B cell (primary cell): ENCODE results near the gene RS1. TPM values are rescaled to one million over a fixed set of nuclear protein-coding genes. Genes with fewer than 3 reads are reported as not detected.

ENCODE experiments used
- ATAC-seq: fragments of 200-7000 bp; cut with Tn5 transposase; one replicate; pipeline ENCODE4 v1.10.0; 2021; ENCODE audit warnings: low read depth, mild to moderate bottlenecking, moderate number of reproducible peaks, moderate library complexity
- CTCF ChIA-PET: fragments of 350-600 bp; sonication (Branson Sonifier 250); formaldehyde crosslinking; loops from one replicate; lab custom pipeline; 2021; ENCODE audit warnings: antibody characterized with exemption, inconsistent platforms; lab: Charles Lee
- POLR2A ChIA-PET: fragments of 350-600 bp; sonication (Branson Sonifier 250); formaldehyde crosslinking; loops from one replicate; lab custom pipeline; 2021; ENCODE audit warnings: antibody characterized with exemption; lab: Charles Lee
- DNase-seq: peaks from one replicate; pipeline ENCODE4 v3.0.0; 2013
- H2AFZ ChIP-seq: 2 replicates; pipeline ENCODE4 v1.6.1; 2012; ENCODE audit warnings: mild to moderate bottlenecking, low read depth, low read length; ENCODE audit not compliant: insufficient read depth, poor library complexity, severe bottlenecking
- H3K27ac ChIP-seq, 2 donors: 1 replicate in 1 of 2; 2 replicates in 1 of 2; pipeline ENCODE4 v1.5.1; 2012 to 2013; ENCODE audit warnings: low read length in 2 of 2, mild to moderate bottlenecking in 2 of 2, moderate library complexity in 1 of 2
- H3K27me3 ChIP-seq, 4 experiments: fragments of 200-600 bp in 1 of 4; sonication (generic) in 1 of 4; replicated peaks in 1 of 4; 1 replicate in 2 of 4; 2 replicates in 2 of 4; pipeline versions ENCODE4 v1.6.1 to v1.7.0; 2013 to 2016; ENCODE audit warnings: low read length in 3 of 4, mild to moderate bottlenecking in 2 of 4, mixed read lengths in 1 of 4, moderate library complexity in 1 of 4; ENCODE audit not compliant: insufficient read depth in 4 of 4, control insufficient read depth in 3 of 4; ENCODE audit errors: control extremely low read depth in 1 of 4
- H3K36me3 ChIP-seq, 2 experiments: replicated peaks in 1 of 2; 1 replicate in 1 of 2; 2 replicates in 1 of 2; pipeline versions ENCODE4 v1.6.1 to v1.7.1; 2013; ENCODE audit warnings: low read length in 1 of 2; ENCODE audit not compliant: insufficient read depth in 2 of 2, control insufficient read depth in 1 of 2; ENCODE audit errors: control extremely low read depth in 1 of 2, extremely low read depth in 1 of 2
- H3K4me1 ChIP-seq, 2 donors: fragments of 200-600 bp in 1 of 2; sonication (generic) in 1 of 2; 1 replicate in 1 of 2; 2 replicates in 1 of 2; pipeline versions ENCODE4 v1.5.1 to v1.6.1; 2013 to 2017; ENCODE audit warnings: low read length in 2 of 2; ENCODE audit not compliant: control insufficient read depth in 2 of 2, insufficient read depth in 2 of 2
- H3K4me2 ChIP-seq: replicated peaks from 2 replicates; pipeline ENCODE3; 2012; ENCODE audit warnings: mild to moderate bottlenecking, low read depth, low read length; ENCODE audit not compliant: poor library complexity, severe bottlenecking
- H3K4me3 ChIP-seq, 5 experiments: fragments of 200-600 bp in 1 of 5; sonication (generic) in 1 of 5; 1 replicate in 3 of 5; 2 replicates in 2 of 5; pipeline versions ENCODE4 v1.5.1 to v1.7.0; 2011 to 2016; ENCODE audit warnings: low read length in 4 of 5, mild to moderate bottlenecking in 4 of 5, low read depth in 2 of 5, control low read depth in 1 of 5, moderate library complexity in 1 of 5; ENCODE audit not compliant: insufficient read depth in 1 of 5; ENCODE audit errors: control extremely low read depth in 1 of 5, extremely low read depth in 1 of 5
- H3K79me2 ChIP-seq: fragments of 200-600 bp; sonication (generic); one replicate; pipeline ENCODE4 v1.6.0; 2016; ENCODE audit warnings: low read length; ENCODE audit not compliant: control insufficient read depth, insufficient read depth
- H3K9ac ChIP-seq: fragments of 200-600 bp; sonication (generic); 2 replicates; pipeline ENCODE4 v1.6.1; 2017; ENCODE audit warnings: mild to moderate bottlenecking, low read length, moderate library complexity
- H3K9me3 ChIP-seq, 3 donors: one replicate each; pipeline versions ENCODE4 v1.6.1 to v1.7.1; 2013; ENCODE audit warnings: low read length in 2 of 3; ENCODE audit not compliant: control insufficient read depth in 2 of 3, insufficient read depth in 1 of 3; ENCODE audit errors: control extremely low read depth in 1 of 3
- H4K20me1 ChIP-seq: 2 replicates; pipeline ENCODE4 v1.6.0; 2012; ENCODE audit warnings: mild to moderate bottlenecking, low read length; ENCODE audit not compliant: insufficient read depth, control insufficient read depth, poor library complexity, severe bottlenecking
- H3K27ac Mint-ChIP-seq: one replicate; pipeline ENCODE4 v1.8.0; 2021; ENCODE audit warnings: mixed read lengths
- H3K27me3 Mint-ChIP-seq: one replicate; pipeline ENCODE4 v1.8.0; 2021; ENCODE audit warnings: mixed read lengths
- H3K4me1 Mint-ChIP-seq: one replicate; pipeline ENCODE4 v1.8.0; 2021; ENCODE audit warnings: mixed read lengths
- H3K4me3 Mint-ChIP-seq: one replicate; pipeline ENCODE4 v1.8.0; 2021; ENCODE audit warnings: mixed read lengths
- H3K9me3 Mint-ChIP-seq: one replicate; pipeline ENCODE4 v1.8.0; 2022; ENCODE audit warnings: mixed read lengths; ENCODE audit not compliant: insufficient read depth
- EZH2 ChIP-seq: IDR thresholded peaks from 2 replicates; pipeline ENCODE4 v1.6.1; 2012; ENCODE audit warnings: borderline replicate concordance, low read depth, mild to moderate bottlenecking, moderate library complexity, low read length; ENCODE audit not compliant: insufficient read depth, poor library complexity, severe bottlenecking
- WGBS: methylation state at CpG from one replicate; pipeline ENCODE4 v1.1.5; 2013; ENCODE audit warnings: missing lambda C conversion rate; ENCODE audit not compliant: insufficient coverage; 5-methylcytosine and 5-hydroxymethylcytosine counted together
- intact Hi-C: fragments of 100-400 bp; cut with micrococcal nuclease; formaldehyde crosslinking; loops from one replicate; pipeline ENCODE4 v1.10.0; 2022
- polyA plus RNA-seq: library from polyadenylated mRNA; depleted of rRNA; stranded (reverse); fragments of >200 nt; gene quantifications from 2 replicates; pipeline ENCODE4 v1.2.3, GENCODE V29; 2012
- total RNA-seq, 2 donors: library from RNA; stranded (reverse); fragments of 120-200 nt in 1 of 2; gene quantifications; 1 replicate in 1 of 2; 2 replicates in 1 of 2; pipeline versions ENCODE4 v1.2.3 to v1.2.4, GENCODE V29; 2013 to 2022
- TF ChIP-seq, protein P1 (sequence below): fragments of 200-600 bp; IDR thresholded peaks from one replicate; pipeline ENCODE4 v1.8.0; 2022; ENCODE audit warnings: antibody characterized with exemption, mild to moderate bottlenecking

Gene RS1
- total and polyA plus RNA-seq, 2 donors (not counting 1 experiment from before 2014, with no cell fraction given): not detected

DNA sequence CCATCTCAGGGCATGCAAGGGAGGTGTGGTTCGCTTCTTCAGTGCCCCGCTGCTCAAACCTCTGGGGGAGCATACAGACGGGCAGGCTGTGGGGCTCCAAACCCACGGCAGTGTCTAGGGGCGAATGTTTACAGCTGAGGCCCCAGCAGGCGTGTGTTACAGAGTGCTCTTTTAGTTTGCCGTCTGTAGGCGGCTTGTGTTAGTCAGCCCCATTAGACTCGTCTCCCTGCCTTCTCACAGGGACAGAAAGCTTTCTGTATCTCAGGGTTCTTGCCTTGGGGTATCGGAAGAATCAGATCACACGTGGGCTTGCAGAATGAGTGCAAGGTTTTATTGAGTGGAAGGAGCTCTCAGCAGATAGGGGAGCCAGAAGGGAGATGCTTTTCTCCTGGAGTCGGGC lies 10.6 kb downstream of the RS1 start:
- Histone ChIP-seq H3K4me2 (no peak overlapping the region), H4K20me1 (no peaks in the 10 kb centered on the region), H3K36me3 (no peaks in the 10 kb centered on the region), H2AFZ (no peak overlapping the region), H3K4me3 (no peak overlapping the region), H3K79me2 (no peaks in the 10 kb centered on the region), H3K27ac (no peak overlapping the region), H3K9me3 (no peaks in the 10 kb centered on the region), H3K27me3 (no peaks in the 10 kb centered on the region), H3K4me1 (no peaks in the 10 kb centered on the region), H3K9ac (no peak overlapping the region)
- no peaks in the 10 kb centered on the region for H3K9me3 Mint-ChIP-seq
- ChIA-PET CTCF (no interaction called here), POLR2A (no interaction called here)
- TF ChIP-seq, protein P1, sequence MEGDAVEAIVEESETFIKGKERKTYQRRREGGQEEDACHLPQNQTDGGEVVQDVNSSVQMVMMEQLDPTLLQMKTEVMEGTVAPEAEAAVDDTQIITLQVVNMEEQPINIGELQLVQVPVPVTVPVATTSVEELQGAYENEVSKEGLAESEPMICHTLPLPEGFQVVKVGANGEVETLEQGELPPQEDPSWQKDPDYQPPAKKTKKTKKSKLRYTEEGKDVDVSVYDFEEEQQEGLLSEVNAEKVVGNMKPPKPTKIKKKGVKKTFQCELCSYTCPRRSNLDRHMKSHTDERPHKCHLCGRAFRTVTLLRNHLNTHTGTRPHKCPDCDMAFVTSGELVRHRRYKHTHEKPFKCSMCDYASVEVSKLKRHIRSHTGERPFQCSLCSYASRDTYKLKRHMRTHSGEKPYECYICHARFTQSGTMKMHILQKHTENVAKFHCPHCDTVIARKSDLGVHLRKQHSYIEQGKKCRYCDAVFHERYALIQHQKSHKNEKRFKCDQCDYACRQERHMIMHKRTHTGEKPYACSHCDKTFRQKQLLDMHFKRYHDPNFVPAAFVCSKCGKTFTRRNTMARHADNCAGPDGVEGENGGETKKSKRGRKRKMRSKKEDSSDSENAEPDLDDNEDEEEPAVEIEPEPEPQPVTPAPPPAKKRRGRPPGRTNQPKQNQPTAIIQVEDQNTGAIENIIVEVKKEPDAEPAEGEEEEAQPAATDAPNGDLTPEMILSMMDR: no peak
- no peak for TF ChIP-seq EZH2
- DNase-seq: no peak
- no peaks in the 10 kb centered on the region for H3K4me1 Mint-ChIP-seq
- no peak overlapping the region for H3K27ac Mint-ChIP-seq
- intact Hi-C loops: no loop called here
- H3K4me3 Mint-ChIP-seq: no peak overlapping the region
- ATAC-seq: no peak
- WGBS: 98% methylated on average over 7 of the region's 12 CpGs
- H3K27me3 Mint-ChIP-seq: no peaks in the 10 kb centered on the region

- H3K9me3 Mint-ChIP-seq: no peaks in the 10 kb centered on the region
- WGBS: no CpG with 5 or more reads among the region's 5 CpGs
- ChIA-PET POLR2A (no interaction called here), CTCF (no interaction called here)
- no peak overlapping the region for H3K9ac ChIP-seq
- no peaks in the 10 kb centered on the region for H3K4me1 Mint-ChIP-seq
- H3K4me2 ChIP-seq: no peak overlapping the region
- H3K4me1 ChIP-seq: no peaks in the 10 kb centered on the region
- intact Hi-C loops: no loop called here
- no peak overlapping the region for H3K27ac Mint-ChIP-seq
- H4K20me1 ChIP-seq: no peaks in the 10 kb centered on the region
- H2AFZ ChIP-seq: no peak overlapping the region
- H3K9me3 ChIP-seq: no peaks in the 10 kb centered on the region
- no peaks in the 10 kb centered on the region for H3K27me3 Mint-ChIP-seq
- H3K27ac ChIP-seq: no peak overlapping the region
- H3K4me3 Mint-ChIP-seq: no peak overlapping the region
- no peaks in the 10 kb centered on the region for H3K79me2 ChIP-seq
- DNase-seq (no peak), ATAC-seq (no peak)
- no peak overlapping the region for H3K4me3 ChIP-seq
- no peaks in the 10 kb centered on the region for H3K27me3 ChIP-seq
- no peaks in the 10 kb centered on the region for H3K36me3 ChIP-seq
- TF ChIP-seq, protein P1: no peak
- no peak for TF ChIP-seq EZH2
Measured at GRCh38 chrX:18654875-18655836, 16.8 kb downstream of the RS1 start.
